Body of pancreas (tissue), 4 donors: Measurements from ENCODE around the gene KLHDC4. TPM values are rescaled to one million over a fixed set of nuclear protein-coding genes. Genes with fewer than 3 reads are reported as not detected.
"Not testable (repeated sequence)": the region's sequence is repeated elsewhere in the genome, so short reads cannot be mapped to it uniquely, and the experiment has no call there.

ENCODE experiments used
- ATAC-seq: fragments of 150-250 bp; one replicate; pipeline ENCODE4 v1.9.1; 2016
- DNase-seq, 4 donors: peaks; one replicate each; pipeline ENCODE4 v3.0.0-alpha.2; 2019
- H3K27ac ChIP-seq, 4 donors: fragments of 200-600 bp; sonication (generic); 1 replicate in 3 of 4; 2 replicates in 1 of 4; pipeline versions ENCODE4 v1.5.1 to v1.6.1; 2016 to 2019; ENCODE audit warnings: mild to moderate bottlenecking in 1 of 4, mixed read lengths in 1 of 4, moderate library complexity in 1 of 4
- H3K27me3 ChIP-seq, 2 donors: fragments of 200-600 bp; sonication (generic); one replicate each; pipeline ENCODE4 v1.6.0; 2016; ENCODE audit warnings: mild to moderate bottlenecking in 1 of 2
- H3K36me3 ChIP-seq, 2 donors: fragments of 200-600 bp; sonication (generic); replicated peaks in 1 of 2; 2 replicates each; pipeline ENCODE4 v1.5.1; 2016; ENCODE audit warnings: low read depth in 2 of 2; ENCODE audit not compliant: insufficient read depth in 1 of 2
- H3K4me1 ChIP-seq: fragments of 200-600 bp; sonication (generic); one replicate; pipeline ENCODE4 v1.6.0; 2016
- H3K4me3 ChIP-seq, 2 donors: fragments of 200-600 bp; sonication (generic); 1 replicate in 1 of 2; 2 replicates in 1 of 2; pipeline ENCODE4 v1.5.1; 2016 to 2019
- H3K9me3 ChIP-seq, 3 donors: fragments of 200-600 bp; sonication (generic); 1 replicate in 2 of 3; 2 replicates in 1 of 3; pipeline ENCODE4 v1.5.1; 2016
- POLR2A ChIP-seq, 3 donors: fragments of 450-650 bp; IDR thresholded peaks; one replicate each; pipeline ENCODE4 v1.6.1; 2016; ENCODE audit warnings: antibody characterized with exemption in 3 of 3, mild to moderate bottlenecking in 2 of 3
- WGBS, 2 donors: methylation state at CpG; one replicate each; pipeline ENCODE4 v1.1.5; 2017; 5-methylcytosine and 5-hydroxymethylcytosine counted together
- intact Hi-C: fragments of 100-400 bp; cut with DNase I; formaldehyde crosslinking; loops from one replicate; pipeline ENCODE4 v1.15.1; 2023
- total RNA-seq, 2 donors: library from RNA; depleted of rRNA; stranded (reverse); fragments of >200 nt; gene quantifications; one replicate each; pipeline ENCODE4 v1.1.0, GENCODE V29; 2016
- TF ChIP-seq, protein P1 (sequence below), 7 experiments: fragments of 450-650 bp in 4 of 7; fragments of 200-600 bp in 3 of 7; sonication (generic) in 3 of 7; IDR thresholded peaks; one replicate each; pipeline ENCODE4 v1.5.1; 2016 to 2019; ENCODE audit warnings: antibody characterized with exemption in 7 of 7

The KLHDC4 gene
- total RNA-seq, 2 donors from 2014 or later: 25.4 to 82.1 TPM

DNA sequence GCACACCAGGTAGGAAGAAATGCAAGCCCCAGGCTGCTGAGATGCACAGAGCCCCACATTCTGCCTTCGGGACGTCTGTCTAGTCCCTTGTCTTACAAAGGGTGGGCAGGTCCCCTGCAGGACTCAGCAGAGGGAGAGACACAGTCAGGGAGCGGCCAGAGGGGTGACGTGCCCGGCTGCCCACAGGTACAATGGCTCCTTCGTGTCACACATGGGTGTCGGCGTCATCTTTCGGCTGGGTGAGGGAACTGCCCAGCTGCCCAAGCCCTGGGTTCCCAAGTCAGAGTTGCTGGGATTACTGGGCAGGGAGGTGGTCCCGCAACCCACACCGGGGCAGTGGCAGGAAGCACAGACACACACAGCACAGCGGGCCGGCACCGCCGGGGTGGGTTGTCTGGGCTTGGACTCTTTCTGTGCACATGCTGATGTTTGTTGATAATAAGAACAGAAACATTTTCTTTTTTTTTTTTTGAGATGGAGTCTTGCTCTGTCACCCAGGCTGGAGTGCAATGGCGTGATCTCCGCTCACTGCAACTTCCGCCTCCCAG, 82.9 kb downstream of the KLHDC4 start:
- WGBS, 2 donors: 71 to 85% methylated on average over 7 to 18 of the region's 18 CpGs
- no peak overlapping the region for H3K4me3 ChIP-seq
- ATAC-seq (no peak), DNase-seq (no peak)
- H3K27me3 ChIP-seq: no peaks in the 10 kb centered on the region
- H3K27ac ChIP-seq: no peak overlapping the region
- no peaks in the 10 kb centered on the region for H3K4me1 ChIP-seq
- TF ChIP-seq, protein P1, sequence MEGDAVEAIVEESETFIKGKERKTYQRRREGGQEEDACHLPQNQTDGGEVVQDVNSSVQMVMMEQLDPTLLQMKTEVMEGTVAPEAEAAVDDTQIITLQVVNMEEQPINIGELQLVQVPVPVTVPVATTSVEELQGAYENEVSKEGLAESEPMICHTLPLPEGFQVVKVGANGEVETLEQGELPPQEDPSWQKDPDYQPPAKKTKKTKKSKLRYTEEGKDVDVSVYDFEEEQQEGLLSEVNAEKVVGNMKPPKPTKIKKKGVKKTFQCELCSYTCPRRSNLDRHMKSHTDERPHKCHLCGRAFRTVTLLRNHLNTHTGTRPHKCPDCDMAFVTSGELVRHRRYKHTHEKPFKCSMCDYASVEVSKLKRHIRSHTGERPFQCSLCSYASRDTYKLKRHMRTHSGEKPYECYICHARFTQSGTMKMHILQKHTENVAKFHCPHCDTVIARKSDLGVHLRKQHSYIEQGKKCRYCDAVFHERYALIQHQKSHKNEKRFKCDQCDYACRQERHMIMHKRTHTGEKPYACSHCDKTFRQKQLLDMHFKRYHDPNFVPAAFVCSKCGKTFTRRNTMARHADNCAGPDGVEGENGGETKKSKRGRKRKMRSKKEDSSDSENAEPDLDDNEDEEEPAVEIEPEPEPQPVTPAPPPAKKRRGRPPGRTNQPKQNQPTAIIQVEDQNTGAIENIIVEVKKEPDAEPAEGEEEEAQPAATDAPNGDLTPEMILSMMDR (IDR thresholded peaks at IDR 0.05): no peak
- no peak for TF ChIP-seq POLR2A (IDR thresholded peaks at IDR 0.05)
- no peaks in the 10 kb centered on the region for H3K36me3 ChIP-seq
- intact Hi-C loops: no loop called here
- H3K9me3 ChIP-seq: no peaks in the 10 kb centered on the region

DNA sequence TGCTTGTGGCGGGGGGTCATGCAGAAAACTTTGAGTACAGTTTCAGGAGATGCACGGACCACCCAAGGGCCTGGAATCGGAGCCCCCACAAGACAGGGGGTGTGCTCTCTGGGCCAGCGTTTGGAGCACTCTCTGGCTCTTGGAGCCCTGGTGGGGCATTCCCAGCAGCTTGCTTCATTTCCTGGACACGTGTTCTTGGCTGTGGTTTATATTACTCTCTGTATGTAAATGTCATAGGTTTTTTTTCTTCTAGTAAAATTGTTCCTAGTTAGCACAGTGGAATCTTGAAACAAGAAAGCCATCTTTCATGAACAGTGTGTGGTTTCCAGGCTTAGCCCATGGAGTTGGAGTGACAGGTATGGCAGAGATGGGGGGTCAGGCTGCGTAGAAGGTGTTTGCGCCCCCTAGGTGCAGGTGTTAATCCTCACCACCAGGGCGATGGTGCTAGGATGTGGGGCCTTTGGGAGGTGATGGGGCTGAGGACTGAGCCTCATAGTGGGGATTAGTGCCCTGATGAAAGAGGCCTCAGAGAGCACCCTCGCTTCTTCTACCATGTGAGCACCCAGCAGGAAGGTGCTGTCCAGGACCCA, 83.7 kb downstream of the KLHDC4 start:
- intact Hi-C loops: no loop called here
- WGBS, 2 donors: 40 to 51% methylated on average over 9 of the region's 9 CpGs
- TF ChIP-seq, protein P1 (IDR thresholded peaks at IDR 0.05): no peak
- no peak for TF ChIP-seq POLR2A (IDR thresholded peaks at IDR 0.05)
- Histone ChIP-seq H3K4me3 (no peak overlapping the region), H3K27ac (no peak overlapping the region), H3K36me3 (no peaks in the 10 kb centered on the region), H3K9me3 (no peaks in the 10 kb centered on the region), H3K4me1 (no peaks in the 10 kb centered on the region), H3K27me3 (no peaks in the 10 kb centered on the region)
- ATAC-seq (no peak), DNase-seq (no peak)

DNA sequence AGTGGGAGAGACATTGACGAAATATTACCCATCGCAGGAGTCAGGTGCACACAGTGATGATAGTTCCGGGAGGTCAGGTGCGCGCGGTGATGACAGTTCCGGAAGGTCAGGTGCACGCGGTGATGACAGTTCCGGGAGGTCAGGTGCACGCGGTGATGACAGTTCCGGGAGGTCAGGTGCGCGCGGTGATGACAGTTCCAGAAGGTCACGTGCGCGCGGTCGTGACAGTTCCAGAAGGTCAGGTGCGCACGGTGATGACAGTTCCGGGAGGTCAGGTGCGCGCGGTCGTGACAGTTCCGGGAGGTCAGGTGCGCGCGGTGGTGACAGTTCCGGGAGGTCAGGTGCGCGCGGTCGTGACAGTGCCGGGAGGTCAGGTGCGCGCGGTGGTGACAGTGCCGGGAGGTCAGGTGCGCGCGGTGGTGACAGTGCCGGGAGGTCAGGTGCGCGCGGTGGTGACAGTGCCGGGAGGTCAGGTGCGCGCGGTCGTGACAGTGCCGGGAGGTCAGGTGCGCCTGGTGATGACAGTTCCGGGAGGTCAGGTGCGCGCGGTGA, 84.7 kb downstream of the KLHDC4 start:
- H3K27ac ChIP-seq, H3K9me3 ChIP-seq, H3K4me1 ChIP-seq, H3K27me3 ChIP-seq, DNase-seq, intact Hi-C loops, ATAC-seq, H3K36me3 ChIP-seq, H3K4me3 ChIP-seq: not testable (repeated sequence)
- WGBS, 2 donors: 87 to 93% methylated on average over 58 to 60 of the region's 60 CpGs

DNA sequence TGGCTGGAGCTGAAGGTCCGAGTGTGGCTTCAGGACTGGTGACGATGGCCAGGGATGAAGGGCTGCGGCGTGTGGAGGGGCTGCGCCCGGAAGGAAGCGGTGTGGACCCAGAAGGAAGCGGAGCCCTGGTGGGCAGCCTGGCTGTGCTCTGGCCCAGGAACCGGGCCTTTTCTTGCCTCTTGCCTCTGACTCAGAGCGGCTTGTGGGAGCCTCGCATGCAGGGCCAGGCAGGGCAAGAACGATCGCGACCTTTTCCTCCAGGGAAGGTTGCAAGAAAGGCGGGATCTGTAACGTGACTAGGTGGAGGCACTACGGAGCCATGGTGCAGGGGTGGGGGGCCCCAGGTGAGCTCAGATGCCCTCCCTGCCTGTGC, 85.5 kb downstream of the KLHDC4 start:
- no peaks in the 10 kb centered on the region for H3K27me3 ChIP-seq
- TF ChIP-seq, protein P1 (IDR thresholded peaks at IDR 0.05): no peak
- no peak for TF ChIP-seq POLR2A (IDR thresholded peaks at IDR 0.05)
- WGBS, 2 donors: 68 to 70% methylated on average over 5 to 17 of the region's 17 CpGs

DNA sequence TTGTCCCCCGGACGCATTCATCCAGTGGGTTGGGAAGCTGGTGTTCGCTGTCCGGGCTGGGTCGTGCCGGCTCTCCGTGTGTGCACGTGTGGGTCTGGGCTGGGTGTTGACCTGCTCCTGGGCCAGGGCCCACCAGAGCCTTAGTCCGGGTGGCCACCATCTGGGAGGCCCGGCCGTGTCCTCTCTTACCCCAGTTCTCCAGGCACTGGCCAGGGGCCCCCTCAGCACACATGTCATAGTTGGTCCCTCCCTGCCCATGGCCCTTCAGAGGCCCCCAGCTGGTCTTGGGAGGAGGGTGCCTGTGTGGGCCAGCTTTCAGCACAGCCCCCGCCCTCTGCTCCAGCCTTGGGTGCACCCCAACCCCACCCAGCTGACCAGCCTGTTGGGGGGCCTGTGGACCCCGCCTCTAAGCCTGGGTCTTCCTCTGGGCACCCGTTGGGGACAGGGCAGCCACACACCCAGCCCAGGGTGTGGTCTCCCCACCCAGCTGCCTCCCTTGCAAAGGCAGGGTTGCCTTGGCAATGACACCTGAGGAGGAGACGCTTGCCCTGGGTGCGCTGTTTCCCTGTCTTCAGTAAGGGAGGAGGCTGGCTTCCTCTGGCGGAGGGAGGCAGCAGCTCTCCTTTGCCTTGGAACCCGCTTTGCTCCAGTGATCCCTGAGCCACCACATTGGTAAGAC, 86.1 kb downstream of the KLHDC4 start:
- no peaks in the 10 kb centered on the region for H3K4me1 ChIP-seq
- no peak for ATAC-seq
- H3K27me3 ChIP-seq: no peaks in the 10 kb centered on the region
- H3K27ac ChIP-seq: no peak overlapping the region
- intact Hi-C loops: no loop called here
- TF ChIP-seq, protein P1 (IDR thresholded peaks at IDR 0.05): no peak
- TF ChIP-seq POLR2A (IDR thresholded peaks at IDR 0.05): no peak
- no peaks in the 10 kb centered on the region for H3K9me3 ChIP-seq
- H3K36me3 ChIP-seq: no peaks in the 10 kb centered on the region
- no peak overlapping the region for H3K4me3 ChIP-seq
- DNase-seq: no peak
- WGBS, 2 donors: 77 to 80% methylated on average over 12 to 17 of the region's 18 CpGs

More for the DNA sequence above, 85.5 kb downstream of the KLHDC4 start:
- Histone ChIP-seq H3K27ac (no peak overlapping the region), H3K36me3 (no peaks in the 10 kb centered on the region), H3K4me3 (no peak overlapping the region), H3K4me1 (no peaks in the 10 kb centered on the region), H3K9me3 (no peaks in the 10 kb centered on the region)
- intact Hi-C loops: no loop called here
- ATAC-seq: no peak
- DNase-seq: no peak
